ENCODE data around the gene TMEM178B. TPM values are rescaled to one million over a fixed set of nuclear protein-coding genes. Genes with fewer than 3 reads are reported as not detected.

Gene TMEM178B
- total and polyA plus RNA-seq, 2 of the 4 experiments (the other 2 are of a cell fraction): under 0.01 to 0.05 TPM

DNA sequence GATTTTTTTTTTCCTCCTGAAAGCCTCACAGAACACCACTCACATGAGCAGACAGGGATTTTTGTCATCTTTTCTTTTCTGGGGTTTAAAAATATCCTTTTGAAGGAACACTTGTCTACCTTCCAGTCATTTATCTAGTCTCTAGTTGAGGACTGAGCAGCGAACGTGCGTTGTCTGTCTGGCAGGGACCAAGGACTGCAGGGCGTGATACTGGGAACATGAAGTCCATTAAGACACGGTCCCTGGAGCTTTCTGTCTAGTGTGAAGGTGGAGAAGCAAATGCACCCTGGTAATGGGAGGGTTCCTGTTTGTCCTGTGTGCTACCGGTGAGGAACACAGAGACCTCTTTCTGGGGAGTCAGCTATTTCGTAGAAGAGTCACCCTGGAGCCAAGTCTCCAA is 207.4 kb downstream of the TMEM178B start:
- dilution Hi-C loops (cut with HindIII; ENCODE audit: low sequenced_read_pairs, unreplicated experiment): no loop called here
- no peak overlapping the region for H3K18ac ChIP-seq (ENCODE audit: low read depth, low read length)
- DNase-seq (no peak), ATAC-seq (ENCODE audit: low read depth) (no peak)
- no peak overlapping the region for H3K4me3 ChIP-seq (ENCODE audit: insufficient read depth, low read depth, low read length)
- no TSS peak for BruUV-seq (replicated peaks)
- H3K79me1 ChIP-seq (ENCODE audit: low read depth in 1 of 2, low read length in 2 of 2): no peaks in the 10 kb centered on the region
- ChIA-PET POLR2A (ENCODE audit: unreplicated experiment) (no interaction called here), CTCF (no interaction called here)
- no peak overlapping the region for H4K8ac ChIP-seq (ENCODE audit: low read depth in 2 of 2, low read length in 2 of 2)
- no peak overlapping the region for H2BK20ac ChIP-seq (ENCODE audit: low read depth, low read length)
- TF ChIP-seq RCOR1 (IDR thresholded peaks at IDR 0.05; ENCODE audit: insufficient replicate concordance, low read length) (no peak), MXI1 (IDR thresholded peaks at IDR 0.05; ENCODE audit: borderline replicate concordance, low read depth, low read length) (no peak), POLR2A (IDR thresholded peaks at IDR 0.05; ENCODE audit: low read depth, low read length) (no peak), BHLHE40 (IDR thresholded peaks at IDR 0.05; ENCODE audit: low read depth, low read length) (no peak), SMC3 (IDR thresholded peaks at IDR 0.05; ENCODE audit: low read depth, low read length) (no peak), FOS (IDR thresholded peaks at IDR 0.05; ENCODE audit: low read depth, low read length) (no peak), MAFK (IDR thresholded peaks at IDR 0.05; ENCODE audit: low read depth, low read length) (no peak), NFE2L2 (IDR thresholded peaks at IDR 0.05; ENCODE audit: low read depth, low read length) (no peak), CHD1 (IDR thresholded peaks at IDR 0.05; ENCODE audit: low read depth, low read length) (no peak), RAD21 (IDR thresholded peaks at IDR 0.05; ENCODE audit: low read length) (no peak), CEBPB (IDR thresholded peaks at IDR 0.05; ENCODE audit: low read depth, low read length) (no peak), RFX5 (IDR thresholded peaks at IDR 0.05; ENCODE audit: low read depth, low read length) (no peak)
- TF ChIP-seq, protein P1, sequence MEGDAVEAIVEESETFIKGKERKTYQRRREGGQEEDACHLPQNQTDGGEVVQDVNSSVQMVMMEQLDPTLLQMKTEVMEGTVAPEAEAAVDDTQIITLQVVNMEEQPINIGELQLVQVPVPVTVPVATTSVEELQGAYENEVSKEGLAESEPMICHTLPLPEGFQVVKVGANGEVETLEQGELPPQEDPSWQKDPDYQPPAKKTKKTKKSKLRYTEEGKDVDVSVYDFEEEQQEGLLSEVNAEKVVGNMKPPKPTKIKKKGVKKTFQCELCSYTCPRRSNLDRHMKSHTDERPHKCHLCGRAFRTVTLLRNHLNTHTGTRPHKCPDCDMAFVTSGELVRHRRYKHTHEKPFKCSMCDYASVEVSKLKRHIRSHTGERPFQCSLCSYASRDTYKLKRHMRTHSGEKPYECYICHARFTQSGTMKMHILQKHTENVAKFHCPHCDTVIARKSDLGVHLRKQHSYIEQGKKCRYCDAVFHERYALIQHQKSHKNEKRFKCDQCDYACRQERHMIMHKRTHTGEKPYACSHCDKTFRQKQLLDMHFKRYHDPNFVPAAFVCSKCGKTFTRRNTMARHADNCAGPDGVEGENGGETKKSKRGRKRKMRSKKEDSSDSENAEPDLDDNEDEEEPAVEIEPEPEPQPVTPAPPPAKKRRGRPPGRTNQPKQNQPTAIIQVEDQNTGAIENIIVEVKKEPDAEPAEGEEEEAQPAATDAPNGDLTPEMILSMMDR (conservative IDR thresholded peaks at IDR 0.05; ENCODE audit: low read depth, low read length): no peak
- no peak overlapping the region for H4K91ac ChIP-seq (ENCODE audit: insufficient read depth, low read depth, low read length)
- no peak overlapping the region for H3K56ac ChIP-seq (ENCODE audit: extremely low read depth, insufficient read depth, low read length)
- no peak overlapping the region for H3K9ac ChIP-seq (ENCODE audit: low read depth, low read length)
- H2AK5ac ChIP-seq (ENCODE audit: low read depth, low read length): no peak overlapping the region
- no peak overlapping the region for H3K27ac ChIP-seq (ENCODE audit: insufficient read depth, low read length)
- H2BK15ac ChIP-seq (ENCODE audit: low read depth, low read length): no peak overlapping the region
- no peaks in the 10 kb centered on the region for H3K27me3 ChIP-seq (ENCODE audit: control insufficient read depth, insufficient read depth, low read length)
- no peak overlapping the region for H3K23ac ChIP-seq (ENCODE audit: low read depth, low read length)
- H3K9me1 ChIP-seq (ENCODE audit: insufficient read depth, low read length): no peaks in the 10 kb centered on the region
- no peak overlapping the region for H2BK120ac ChIP-seq (ENCODE audit: low read depth, low read length)
- H3K4me1 ChIP-seq (ENCODE audit: control insufficient read depth, insufficient read depth, low read length): no peaks in the 10 kb centered on the region
- H3K14ac ChIP-seq (replicated peaks; ENCODE audit: low read depth, low read length): no peak overlapping the region
- no peak overlapping the region for H2BK5ac ChIP-seq (ENCODE audit: low read depth, low read length, poor library complexity, severe bottlenecking)
- no peak overlapping the region for H2AFZ ChIP-seq (replicated peaks; ENCODE audit: low read length, poor library complexity)
- H4K20me1 ChIP-seq (ENCODE audit: insufficient read depth, low read length): no peaks in the 10 kb centered on the region
- no peaks in the 10 kb centered on the region for H3K36me3 ChIP-seq (ENCODE audit: control insufficient read depth, insufficient read depth, low read length)
- no peak overlapping the region for H2AK9ac ChIP-seq (replicated peaks; ENCODE audit: low read depth, low read length, poor library complexity)
- H3K4ac ChIP-seq (ENCODE audit: low read depth, low read length): no peak overlapping the region
- in situ Hi-C loops (cut with MboI; ENCODE audit: low sequenced_read_pairs): no loop called here
- intact Hi-C loops (cut with micrococcal nuclease): no loop called here
- no peak overlapping the region for H3K4me2 ChIP-seq (ENCODE audit: low read depth, low read length)
- WGBS, 2 experiments (ENCODE audit: extremely low coverage in 2 of 2, insufficient read length in 1 of 2): no CpG with 5 or more reads among the region's 7 CpGs
- no peak overlapping the region for H4K5ac ChIP-seq (ENCODE audit: low read depth, low read length)
- peaks cover 5% of the 10 kb centered on the region for H3K9me3 ChIP-seq (ENCODE audit: control insufficient read depth, insufficient read depth, low read length)

Measured in IMR-90 (cell line).